Cardiac muscle cell (in vitro differentiated cells and primary cell): Measurements from ENCODE around the gene CD160. TPM values are rescaled to one million over a fixed set of nuclear protein-coding genes. Genes with fewer than 3 reads are reported as not detected.
"Not testable (repeated sequence)": the region's sequence is repeated elsewhere in the genome, so short reads cannot be mapped to it uniquely, and the experiment has no call there.

Experiments
- DNase-seq, 2 donors: peaks; one replicate each; pipeline versions ENCODE4 v3.0.0 to v3.0.0-alpha.2; 2010 to 2017; ENCODE audit warnings: low read depth in 1 of 2, low spot score in 1 of 2
- H3K27ac ChIP-seq: fragments of 200-600 bp; sonication (generic); 2 replicates; pipeline ENCODE4 v1.5.1; 2016
- H3K27me3 ChIP-seq: fragments of 200-600 bp; sonication (generic); 2 replicates; pipeline ENCODE4 v1.6.0; 2016; ENCODE audit warnings: control low read depth
- H3K36me3 ChIP-seq: fragments of 200-600 bp; sonication (generic); 2 replicates; pipeline ENCODE4 v1.5.1; 2016; ENCODE audit warnings: control low read depth
- H3K4me1 ChIP-seq: fragments of 200-600 bp; sonication (generic); 2 replicates; pipeline ENCODE4 v1.8.1; 2017; ENCODE audit warnings: low read depth, mild to moderate bottlenecking, mixed run types
- H3K4me3 ChIP-seq: fragments of 200-600 bp; sonication (generic); 2 replicates; pipeline ENCODE4 v1.5.1; 2016; ENCODE audit warnings: mild to moderate bottlenecking
- H3K9me3 ChIP-seq: fragments of 200-600 bp; sonication (generic); 2 replicates; pipeline ENCODE4 v1.5.1; 2017; ENCODE audit warnings: low read depth, mild to moderate bottlenecking, control low read depth
- polyA plus RNA-seq: library from polyadenylated mRNA; unstranded; fragments of >200 nt; fragmentation: Nextera tagmentation; extraction: Ambion mirVana; gene quantifications from 2 replicates; pipeline ENCODE4 v1.2.1, GENCODE V29; 2016
- total RNA-seq: library from RNA; depleted of rRNA; stranded (reverse); fragments of >200 nt; gene quantifications from 2 replicates; pipeline ENCODE4 v1.2.3, GENCODE V29; 2016
- TF ChIP-seq, protein P1 (sequence below): IDR thresholded peaks from 2 replicates; pipeline ENCODE4 v1.5.1; 2012; ENCODE audit warnings: low read depth, mild to moderate bottlenecking, low read length

Gene CD160
- total and polyA plus RNA-seq, 2 experiments from 2014 or later, result 0.35 TPM; not detected in 1

GRCh38 chr1:145716641-145717345 lies 2.5 kb upstream of the CD160 start:
- Histone ChIP-seq H3K9me3 (no peaks in the 10 kb centered on the region), H3K27me3 (peaks cover 4% of the 10 kb centered on the region), H3K4me3 (no peak overlapping the region), H3K4me1 (peaks cover 5% of the 10 kb centered on the region), H3K27ac (peak overlapping the region; percentile 18), H3K36me3 (no peaks in the 10 kb centered on the region)
- peak in 1 of 2 donors; percentile 42 for DNase-seq
- TF ChIP-seq, protein P1, sequence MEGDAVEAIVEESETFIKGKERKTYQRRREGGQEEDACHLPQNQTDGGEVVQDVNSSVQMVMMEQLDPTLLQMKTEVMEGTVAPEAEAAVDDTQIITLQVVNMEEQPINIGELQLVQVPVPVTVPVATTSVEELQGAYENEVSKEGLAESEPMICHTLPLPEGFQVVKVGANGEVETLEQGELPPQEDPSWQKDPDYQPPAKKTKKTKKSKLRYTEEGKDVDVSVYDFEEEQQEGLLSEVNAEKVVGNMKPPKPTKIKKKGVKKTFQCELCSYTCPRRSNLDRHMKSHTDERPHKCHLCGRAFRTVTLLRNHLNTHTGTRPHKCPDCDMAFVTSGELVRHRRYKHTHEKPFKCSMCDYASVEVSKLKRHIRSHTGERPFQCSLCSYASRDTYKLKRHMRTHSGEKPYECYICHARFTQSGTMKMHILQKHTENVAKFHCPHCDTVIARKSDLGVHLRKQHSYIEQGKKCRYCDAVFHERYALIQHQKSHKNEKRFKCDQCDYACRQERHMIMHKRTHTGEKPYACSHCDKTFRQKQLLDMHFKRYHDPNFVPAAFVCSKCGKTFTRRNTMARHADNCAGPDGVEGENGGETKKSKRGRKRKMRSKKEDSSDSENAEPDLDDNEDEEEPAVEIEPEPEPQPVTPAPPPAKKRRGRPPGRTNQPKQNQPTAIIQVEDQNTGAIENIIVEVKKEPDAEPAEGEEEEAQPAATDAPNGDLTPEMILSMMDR, result no peak

GRCh38 chr1:145717833-145718232 lies 1.5 kb upstream of the CD160 start:
- H3K4me1 ChIP-seq, result peaks cover 5% of the 10 kb centered on the region
- no peaks in the 10 kb centered on the region for H3K36me3 ChIP-seq
- peaks cover 4% of the 10 kb centered on the region for H3K27me3 ChIP-seq
- H3K27ac ChIP-seq, result no peak overlapping the region
- no peak for DNase-seq
- no peak overlapping the region for H3K4me3 ChIP-seq
- TF ChIP-seq, protein P1, result no peak
- no peaks in the 10 kb centered on the region for H3K9me3 ChIP-seq

GRCh38 chr1:145718465-145718864 lies 834 bp upstream of the CD160 start:
- H3K4me1 ChIP-seq, H3K27me3 ChIP-seq, H3K9me3 ChIP-seq, DNase-seq, H3K27ac ChIP-seq, H3K36me3 ChIP-seq, H3K4me3 ChIP-seq: not testable (repeated sequence)

- TF ChIP-seq, protein P1, result no peak
- H3K9me3 ChIP-seq, result no peaks in the 10 kb centered on the region
- H3K4me3 ChIP-seq, result no peak overlapping the region
- no peaks in the 10 kb centered on the region for H3K36me3 ChIP-seq
- peaks cover 4% of the 10 kb centered on the region for H3K27me3 ChIP-seq
- H3K4me1 ChIP-seq, result peaks cover 5% of the 10 kb centered on the region
- H3K27ac ChIP-seq, result no peak overlapping the region
- DNase-seq, result peak in 1 of 2 donors; percentile 30
Observed at GRCh38 chr1:145720556-145720877, 1.2 kb downstream of the CD160 start.

DNA sequence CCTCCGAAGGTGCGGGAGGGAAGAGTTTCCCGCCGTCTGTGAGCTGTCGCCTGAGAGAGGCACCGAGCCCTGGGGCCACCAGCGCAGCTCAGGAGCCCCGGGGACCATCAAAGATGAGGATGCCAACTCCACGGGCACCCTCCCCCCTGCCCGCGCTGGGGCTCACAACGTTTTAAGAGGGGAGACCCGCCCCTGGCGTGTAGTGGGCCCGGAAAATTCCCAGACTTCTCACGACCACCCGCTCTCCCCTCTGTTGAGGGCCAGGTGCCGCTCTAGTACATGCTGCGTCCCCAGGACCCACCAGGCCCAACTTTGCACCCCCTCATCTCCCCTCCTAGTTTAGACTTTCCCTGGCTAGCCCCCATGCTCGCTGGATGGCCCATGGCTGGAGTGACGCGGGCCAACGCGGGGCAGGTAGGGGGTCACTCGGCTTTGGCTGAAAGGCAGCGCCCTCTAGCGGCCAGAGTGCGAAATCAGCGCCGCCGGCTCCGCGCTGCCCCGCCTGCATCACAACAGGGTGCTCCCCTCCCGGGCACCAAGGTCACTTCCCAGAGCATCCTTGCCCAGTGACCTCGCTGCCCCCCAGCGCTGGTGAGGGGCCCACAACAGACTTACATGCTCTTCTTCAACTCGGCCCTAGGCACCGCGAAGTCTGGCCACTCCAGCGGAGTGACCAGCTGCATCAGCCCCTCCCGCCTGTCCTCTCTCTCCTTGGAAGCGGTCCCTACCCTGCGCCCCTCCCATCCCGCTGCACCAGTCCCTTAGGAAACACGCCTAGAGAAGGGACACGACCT lies 1.8 kb downstream of the CD160 start:
- DNase-seq, result peak; percentile 57 to 85
- Histone ChIP-seq H3K4me3 (no peak overlapping the region), H3K27me3 (peaks cover 4% of the 10 kb centered on the region), H3K36me3 (no peaks in the 10 kb centered on the region), H3K4me1 (peaks cover 5% of the 10 kb centered on the region), H3K9me3 (no peaks in the 10 kb centered on the region), H3K27ac (no peak overlapping the region)
- TF ChIP-seq, protein P1, result peak; percentile 84

DNA sequence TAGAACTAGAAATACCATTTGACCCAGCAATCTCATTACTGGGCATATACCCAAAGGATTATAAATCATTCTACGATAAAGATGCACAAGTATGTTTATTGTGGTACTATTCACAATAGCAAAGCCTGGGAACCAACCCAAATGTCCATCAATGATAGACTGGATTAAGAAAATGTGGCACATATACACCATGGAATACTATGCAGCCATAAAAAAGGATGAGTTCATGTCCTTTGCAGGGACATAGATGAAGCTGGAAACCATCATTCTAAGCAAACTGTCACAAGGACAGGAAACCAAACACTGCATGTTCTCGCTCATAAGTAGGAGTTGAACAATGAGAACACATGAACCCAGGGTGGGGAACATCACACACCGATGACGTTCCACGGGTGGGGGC lies 6.9 kb downstream of the CD160 start:
- H3K4me1 ChIP-seq, H3K9me3 ChIP-seq, H3K4me3 ChIP-seq, H3K36me3 ChIP-seq, H3K27me3 ChIP-seq, DNase-seq, H3K27ac ChIP-seq: not testable (repeated sequence)
